Measurements from ENCODE around the gene ROBO4. TPM values are rescaled to one million over a fixed set of nuclear protein-coding genes. Genes with fewer than 3 reads are reported as not detected.

The ROBO4 gene
- total RNA-seq, 1 donor from 2014 or later: 521 TPM

DNA sequence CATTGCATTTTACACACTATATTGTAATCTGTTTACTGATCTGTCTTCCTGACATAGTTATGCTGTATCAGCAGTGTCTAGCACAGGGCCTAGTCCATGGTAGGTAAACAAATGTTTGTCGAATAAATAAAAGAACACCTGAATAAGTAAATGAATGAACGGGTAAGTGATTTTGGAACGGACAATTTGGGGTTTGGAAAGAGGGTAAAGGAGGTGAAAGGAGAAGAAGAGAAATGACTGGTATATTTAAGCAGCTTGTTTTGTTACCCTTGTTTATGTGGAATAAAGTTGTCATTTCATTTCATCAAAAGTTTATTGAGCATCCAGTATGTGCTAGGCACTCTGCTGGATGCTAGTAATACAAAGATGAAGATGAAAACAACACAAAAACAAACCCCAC is 21.3 kb upstream of the ROBO4 start, which contains the start of gene HEPN1:
TSS of gene HEPN1 (plus strand) at position 301 of the 400 bp plus-strand sequence.
- DNase-seq: no peak

DNA sequence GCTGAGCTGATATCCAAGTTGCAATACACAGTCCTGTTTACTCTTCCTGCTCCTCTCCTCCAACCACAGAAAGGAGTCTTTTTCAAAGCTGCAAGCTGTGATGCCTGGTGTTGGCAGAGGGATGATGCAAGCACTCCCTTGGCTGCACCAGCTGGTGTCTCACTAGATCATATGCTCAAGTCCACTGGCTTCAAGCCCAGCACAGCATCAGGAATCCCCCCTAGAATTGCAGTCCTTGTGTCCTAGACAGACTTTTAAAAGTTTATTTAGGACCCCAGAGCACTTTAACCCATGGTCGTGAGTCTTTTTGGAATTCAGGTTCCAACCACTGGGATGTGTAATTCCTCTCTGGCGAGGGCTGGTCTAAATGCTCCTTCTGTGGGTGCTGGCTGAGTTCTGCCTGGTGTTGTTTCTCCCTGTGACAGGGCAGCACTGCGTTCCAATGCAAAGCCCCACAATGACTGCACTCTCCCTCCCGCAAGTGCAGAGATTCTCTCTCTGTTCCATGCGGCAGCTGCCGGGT is 19.5 kb upstream of the ROBO4 start:
- DNase-seq: no peak

DNA sequence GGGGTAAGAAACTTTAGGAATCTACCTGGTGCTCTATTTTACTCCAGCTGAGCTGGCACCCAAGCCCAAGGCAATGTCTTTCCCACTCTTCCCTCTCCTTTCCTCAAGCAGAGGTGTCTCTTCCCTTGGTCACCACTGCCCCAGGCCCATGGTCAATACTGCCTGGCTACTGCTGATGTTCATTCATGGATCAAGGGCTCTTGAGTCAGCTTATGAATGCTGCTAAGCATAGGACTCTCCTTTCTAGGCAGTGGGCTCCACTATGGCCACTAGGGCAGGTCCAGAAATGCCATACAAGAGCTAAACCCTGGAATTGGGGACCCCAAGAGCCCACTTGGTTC is 18.7 kb upstream of the ROBO4 start:
- DNase-seq: no peak

DNA sequence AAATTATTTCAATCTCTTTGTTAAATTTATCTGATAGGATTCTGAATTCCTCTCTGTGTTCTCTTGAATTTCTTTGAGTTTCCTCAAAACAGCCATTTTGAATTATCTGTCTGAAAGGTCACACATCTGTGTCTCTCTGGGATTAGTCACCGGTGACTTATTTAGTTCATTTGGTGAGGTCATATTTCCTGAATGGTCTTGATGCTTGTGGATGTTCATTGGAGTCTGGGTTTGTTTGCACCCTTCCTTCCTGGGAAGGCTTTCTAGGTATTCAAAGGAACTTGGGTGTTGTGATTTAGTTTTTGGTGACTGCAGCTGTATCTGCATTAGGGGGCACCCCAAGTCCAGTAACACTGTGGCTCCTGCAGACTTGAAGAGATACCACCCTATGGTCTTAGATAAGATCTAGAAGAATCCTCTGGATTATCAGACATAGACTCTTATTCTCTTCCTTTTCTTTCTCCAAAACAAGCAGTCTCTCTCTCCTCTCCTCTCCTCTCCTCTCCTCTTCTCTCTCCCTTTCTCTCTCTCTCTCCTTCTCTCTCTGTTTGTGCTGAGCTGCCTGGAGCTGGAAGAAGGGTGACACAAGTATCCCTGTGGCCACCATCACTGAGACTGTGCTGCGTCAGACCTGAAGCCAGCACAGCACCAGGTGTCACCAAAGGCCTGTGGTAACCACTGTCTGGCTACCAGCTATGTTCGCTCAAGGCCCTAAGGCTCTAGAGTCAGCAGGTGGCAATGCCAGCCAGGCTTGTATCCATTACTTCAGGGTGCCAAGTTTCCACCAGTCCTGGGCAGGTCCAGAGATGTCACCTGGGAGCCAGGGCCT is 18.1 kb upstream of the ROBO4 start:
- DNase-seq: peak; percentile 83

DNA sequence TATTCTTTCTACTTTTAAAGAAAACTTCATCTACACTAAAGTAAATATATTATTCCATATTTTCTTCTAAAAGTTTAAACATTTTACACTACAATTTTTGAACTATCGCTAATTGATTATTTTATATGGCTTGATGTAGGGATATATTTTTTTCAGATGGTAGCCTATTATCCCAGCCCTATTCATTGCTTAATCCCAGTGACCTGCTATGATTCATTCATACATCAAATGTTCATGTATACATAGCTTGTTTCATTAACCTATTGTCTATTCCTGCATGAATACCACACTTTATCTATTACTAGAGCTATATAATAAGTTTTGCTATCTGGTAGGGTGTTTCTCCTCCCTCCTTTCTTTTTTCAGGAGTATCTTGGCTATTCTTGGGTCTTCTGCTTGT is 5.0 kb upstream of the ROBO4 start:
- DNase-seq: no peak

DNA sequence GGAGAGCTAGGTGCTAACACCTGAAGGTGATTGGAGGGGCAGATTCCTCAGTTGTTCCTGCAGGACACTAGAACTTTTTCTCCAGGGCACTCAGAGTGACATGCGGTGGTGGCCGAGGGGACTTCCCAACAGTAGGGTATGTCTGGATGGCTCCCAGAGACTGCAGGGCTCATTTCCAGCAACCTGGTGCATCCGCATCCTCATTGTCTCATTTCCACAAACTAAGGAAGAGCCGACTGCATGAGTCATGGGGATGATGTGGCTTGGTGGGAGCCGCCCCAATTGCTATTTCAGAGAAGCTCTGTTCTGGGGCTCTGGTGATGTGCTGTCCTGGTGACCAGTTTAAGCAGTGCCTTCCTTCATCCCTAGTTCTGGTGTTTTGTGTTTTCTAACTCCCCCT is 2.8 kb upstream of the ROBO4 start:
- peak; percentile 89 for DNase-seq

DNA sequence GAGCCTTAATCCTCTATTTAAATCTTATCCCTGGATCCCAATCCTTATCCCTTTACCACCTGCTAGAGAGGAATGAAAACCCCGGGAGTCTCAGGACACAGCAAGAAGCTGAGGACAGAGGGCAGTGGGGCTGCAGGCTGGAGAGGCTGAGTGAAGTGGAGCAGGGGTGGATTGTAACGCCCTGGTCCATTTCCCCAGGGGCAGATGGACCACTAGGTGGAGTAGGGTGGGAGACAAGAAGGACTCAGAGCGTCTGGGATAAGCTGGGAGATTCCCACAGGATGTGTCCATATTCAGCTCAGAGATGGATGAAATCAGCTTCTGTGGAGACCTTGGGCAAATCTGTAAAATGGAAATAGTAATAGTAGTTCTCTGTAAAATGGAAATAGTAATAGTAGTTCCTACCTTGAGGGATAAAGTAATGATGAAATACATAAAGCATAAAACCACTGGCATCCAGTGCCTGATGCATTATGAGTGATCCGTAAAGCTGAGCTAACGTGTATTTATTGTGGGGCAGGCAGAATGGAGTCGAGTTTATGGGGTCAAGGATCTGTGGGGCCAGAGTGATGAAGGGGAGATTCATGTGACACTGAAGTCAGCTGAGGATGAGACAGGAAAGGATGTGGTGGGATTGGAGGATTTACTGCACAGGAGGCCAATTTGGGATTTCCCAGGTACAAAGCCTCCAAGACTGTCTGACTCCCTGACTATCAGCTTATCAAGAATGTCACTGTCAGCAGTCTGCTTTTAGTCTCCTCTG is 1.9 kb upstream of the ROBO4 start:
- DNase-seq: peak; percentile 62

DNA sequence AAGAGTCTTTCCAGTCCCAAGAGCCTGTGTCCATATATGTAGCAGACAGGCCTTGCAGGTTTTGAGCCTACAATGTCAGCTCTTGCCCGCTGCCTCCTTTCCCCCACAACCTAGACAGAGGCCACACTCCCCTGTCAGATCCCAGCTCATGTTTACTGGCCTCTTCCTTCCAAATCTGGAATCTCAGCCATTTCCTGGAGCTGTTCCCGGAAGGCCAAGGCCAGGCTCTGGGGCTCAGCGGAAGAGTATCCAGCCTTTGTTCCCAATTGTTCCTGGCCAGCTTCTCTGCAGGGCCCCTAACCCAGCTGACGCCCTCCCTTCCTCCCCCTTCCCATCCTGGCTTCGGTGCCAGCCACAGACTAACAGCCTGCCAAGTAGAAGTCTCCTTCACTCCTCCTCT is 1.0 kb upstream of the ROBO4 start:
- peak; percentile 92 for DNase-seq

DNA sequence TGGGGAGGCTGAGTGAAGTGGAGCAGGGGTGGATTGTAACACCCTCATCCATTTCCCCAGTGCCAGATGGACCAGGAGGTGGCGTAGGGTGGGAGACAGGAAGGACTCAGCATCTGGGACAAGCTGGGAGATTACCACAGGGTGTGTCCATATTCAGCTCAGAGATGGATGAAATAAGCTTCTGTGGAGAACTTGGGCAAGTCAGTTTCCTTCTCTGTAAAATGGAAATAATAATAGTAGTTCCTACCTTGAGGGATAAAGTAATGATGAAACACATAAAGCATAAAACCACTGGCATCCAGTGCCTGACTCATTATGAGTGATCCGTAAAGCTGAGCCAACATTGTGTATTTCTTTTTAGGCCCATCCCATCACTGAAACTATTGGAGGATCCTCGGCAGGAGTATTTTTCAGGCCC is 607 bp upstream of the ROBO4 start:
- peak; percentile 80 for DNase-seq

DNA sequence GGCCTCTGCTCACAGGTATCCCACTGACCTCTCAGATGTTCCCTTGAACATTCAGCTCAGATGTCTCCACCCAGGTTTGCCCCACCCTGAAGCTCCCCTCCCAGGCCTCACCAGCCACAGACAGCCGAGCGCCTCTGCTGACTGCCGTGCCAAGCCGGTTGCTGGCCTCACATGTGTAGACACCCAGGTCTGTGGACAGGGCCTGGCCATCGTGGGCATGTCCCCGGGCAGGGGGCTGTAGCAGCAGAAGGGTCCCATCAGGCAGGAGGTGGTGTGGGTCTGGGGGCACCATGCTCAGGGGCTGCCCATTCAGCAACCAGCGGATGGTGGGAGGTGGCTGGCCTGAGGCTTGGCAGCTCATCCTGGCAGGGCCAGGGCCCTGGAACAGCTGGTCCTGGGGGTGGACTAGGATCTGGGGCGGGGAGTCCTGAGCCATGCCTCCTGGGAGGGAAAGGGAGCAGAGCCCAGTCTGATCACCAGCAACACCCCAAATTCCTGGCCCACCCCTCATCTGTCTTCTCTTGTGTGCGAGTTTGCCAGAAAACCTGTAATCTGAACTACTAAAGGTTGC is 759 bp downstream of the ROBO4 start:
- peak; percentile 29 for DNase-seq

DNA sequence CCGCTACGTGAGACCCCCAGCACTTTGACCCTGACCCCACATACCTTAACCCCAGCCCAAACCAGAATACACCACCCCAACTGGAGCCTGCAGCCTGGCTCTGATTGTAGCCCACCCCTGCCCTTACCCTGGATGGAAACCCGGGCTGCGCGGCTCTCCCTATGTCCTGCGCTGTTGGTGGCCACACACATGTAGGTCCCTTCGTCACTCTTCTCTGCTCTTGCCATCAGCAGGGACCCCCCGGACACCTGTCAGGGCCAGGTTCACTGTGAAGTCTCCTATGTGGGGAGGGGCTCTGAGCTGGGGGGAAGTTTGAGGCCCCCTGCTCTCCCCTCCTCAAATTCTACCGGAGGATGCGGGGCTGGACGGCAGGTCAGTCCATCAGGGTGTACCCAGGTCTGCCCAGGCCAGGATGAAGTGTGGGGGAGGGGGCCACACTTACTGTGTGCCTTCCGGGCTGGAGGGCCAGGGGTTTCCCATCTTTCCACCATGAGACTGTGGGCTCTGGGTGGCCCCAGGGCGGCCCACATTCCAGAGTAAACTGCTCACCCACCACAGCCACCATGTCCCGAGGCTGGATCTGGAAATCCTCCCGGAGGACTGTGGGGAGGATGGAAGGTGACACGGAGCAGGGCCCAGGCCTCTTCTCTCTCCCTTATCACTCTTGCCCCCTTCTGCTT is 1.5 kb downstream of the ROBO4 start:
- peak; percentile 30 for DNase-seq

DNA sequence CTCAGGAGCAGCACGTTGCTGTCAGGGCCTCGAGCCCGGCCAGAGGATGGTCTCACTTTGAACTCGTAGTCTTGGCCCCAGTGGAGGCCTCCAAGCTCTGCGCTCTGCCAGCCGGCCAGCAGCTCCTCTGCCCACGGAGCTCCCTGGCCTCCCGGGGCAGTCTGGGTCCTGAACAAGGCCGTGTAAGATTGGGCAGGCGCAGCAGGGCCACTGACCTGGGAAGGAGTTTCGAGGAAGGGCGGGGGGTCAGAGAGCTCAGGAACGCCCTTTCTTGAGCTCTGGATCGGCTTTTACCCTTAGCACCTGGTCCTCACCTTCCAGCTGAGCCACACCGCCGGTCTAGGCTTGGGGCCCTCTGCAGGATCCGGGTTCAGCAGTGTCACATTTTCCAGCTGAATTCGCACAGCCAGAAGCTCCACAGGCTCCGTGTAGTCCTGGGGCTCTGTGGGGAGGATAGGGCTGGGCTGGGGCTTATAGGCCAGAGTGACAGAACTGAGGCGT is 2.1 kb downstream of the ROBO4 start:
- no peak for DNase-seq

DNA sequence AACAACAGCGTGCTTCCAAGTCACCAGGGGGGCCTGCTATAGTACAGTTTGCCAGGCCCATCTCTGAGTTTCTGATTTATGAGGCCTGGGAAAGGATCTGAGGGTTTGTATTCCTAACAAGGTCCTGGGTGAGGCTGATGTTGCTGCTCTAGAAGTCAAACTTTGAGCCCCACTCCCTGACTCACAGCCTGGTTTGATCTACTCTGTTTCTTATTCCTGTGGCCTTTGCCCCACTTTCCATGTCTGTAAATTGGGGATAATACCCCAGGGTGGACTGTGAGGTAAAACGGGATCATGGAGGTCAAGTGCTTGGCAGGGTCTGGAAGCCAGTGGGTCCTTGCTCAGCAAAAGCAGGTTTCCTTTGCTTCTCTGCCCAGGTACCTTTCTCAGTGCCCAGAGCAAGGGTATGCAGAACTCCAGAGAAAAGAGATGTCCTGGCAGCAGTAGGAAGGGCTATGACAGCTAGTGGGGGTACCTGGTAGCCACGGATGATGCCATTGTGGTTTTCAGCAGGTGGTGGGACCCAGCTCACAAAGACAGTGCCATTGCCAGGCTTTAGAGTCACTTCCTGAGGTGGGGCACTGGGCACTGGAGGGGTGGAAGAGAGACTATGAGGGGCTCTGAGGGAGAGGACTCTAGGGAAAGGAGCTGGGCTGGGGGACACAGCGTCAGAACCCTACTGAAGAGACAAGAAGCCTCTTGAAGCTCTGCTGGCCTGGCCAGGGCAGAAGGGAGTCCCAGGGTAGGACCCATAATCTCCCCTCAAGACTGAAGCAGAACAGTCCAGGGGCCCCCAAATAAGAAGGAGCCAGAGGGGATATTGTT is 2.8 kb downstream of the ROBO4 start:
- DNase-seq: no peak

DNA sequence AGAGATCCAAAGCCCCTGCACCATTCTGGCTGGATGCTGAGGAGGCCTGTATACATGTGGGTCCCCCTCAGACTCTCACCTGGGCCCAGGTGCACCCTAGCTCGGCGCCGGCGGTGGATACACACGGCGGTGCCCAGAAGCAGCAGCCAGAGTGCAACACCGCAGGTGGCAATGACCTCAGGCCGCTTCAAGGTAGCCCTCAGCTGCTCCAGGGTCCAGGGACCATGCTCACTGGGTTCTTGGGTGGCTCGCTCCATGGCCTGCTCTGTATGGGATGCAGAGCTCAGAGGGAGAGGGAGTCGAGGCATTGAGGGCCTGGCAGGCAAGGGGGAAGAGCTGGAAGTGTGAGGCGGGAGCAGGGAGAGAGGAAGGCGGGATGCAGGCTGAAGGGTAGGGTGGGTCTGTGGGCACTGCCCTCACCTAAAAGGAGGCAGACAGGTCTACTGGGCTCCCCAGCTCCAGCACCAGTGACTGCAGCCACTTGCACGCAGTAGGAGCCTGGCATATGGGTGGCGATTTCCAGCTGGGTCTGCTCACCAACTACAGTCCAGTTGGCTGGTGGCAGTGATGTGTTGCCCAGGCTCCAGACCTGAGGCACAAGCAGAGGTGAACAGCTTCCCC is 3.8 kb downstream of the ROBO4 start:
- DNase-seq: no peak

DNA sequence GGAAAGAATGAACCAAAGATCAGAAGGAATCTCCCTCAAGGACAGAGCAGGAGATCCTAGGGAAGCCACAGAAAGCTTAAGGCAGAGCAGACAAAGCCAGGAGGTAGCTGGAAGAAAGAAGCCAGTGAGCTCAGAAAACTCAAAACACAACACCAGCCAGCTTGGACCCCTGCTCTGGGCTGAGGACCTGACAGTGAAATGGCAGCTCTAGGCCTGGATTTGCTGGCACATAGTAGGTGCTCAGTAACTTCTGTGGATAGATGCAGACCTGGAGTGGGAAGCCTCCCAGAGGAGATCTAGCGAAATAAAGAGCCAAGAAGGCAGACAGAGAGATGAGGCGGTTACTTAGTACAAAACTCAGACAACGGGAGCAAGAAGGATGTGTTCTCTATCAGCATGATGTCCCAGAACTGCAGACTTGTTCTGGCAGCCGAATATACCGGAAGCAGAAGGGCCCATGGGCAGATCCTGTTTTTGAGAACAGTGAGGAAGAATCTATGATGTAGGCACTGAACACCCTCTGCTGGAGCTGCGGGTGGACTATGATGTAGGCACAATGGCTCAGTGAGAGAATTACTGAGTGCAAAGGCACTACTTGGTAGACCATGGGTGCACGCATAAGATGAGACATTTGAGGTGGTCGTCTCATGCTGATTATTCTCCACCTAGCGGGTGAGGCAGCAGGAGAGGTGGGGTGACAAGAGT is 4.8 kb downstream of the ROBO4 start:
- DNase-seq: peak; percentile 64

DNA sequence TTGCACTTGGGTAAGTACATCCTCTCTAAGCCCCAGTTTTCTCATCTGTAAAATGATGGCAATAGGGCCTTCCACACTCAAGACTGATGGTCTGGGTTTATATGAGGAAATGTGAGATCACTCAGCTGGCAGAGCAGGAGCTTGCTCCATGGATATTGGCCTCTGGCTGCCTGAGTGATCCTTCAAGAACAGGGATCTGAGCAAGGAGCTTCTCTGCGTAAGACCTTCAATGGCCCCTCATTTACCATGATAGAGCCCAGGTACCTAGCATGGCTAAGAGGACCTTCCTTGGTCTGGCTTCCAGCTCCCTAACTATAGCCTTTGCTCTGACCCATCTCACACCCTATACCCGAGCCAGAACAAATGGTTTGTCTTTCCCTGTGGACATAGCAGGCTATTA is 5.5 kb downstream of the ROBO4 start:
- no peak for DNase-seq

DNA sequence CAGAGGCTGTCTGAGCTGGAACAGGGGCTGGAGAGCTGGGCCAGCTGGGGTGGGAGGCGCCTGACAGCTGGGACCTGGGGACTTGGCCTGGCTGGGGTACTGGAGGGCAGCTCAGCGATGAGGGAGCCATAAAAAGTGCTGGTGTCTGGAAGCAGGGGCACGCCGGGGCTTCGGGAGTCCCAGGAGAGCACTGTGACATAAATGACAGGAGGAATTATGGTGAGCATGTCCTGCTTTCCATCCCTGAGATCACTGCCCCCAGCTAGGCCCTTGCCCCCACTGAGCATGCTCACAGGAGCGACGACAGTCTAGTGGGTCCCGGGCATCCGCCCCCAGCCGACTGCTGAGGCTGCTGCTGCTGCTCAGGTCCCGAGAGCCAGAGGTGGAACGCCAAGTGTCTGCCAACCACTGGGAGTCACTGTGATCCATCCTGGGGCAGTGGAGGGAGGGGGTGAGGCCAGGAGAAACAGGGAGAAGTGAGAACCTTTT is 6.2 kb downstream of the ROBO4 start:
- peak; percentile 7 for DNase-seq

DNA sequence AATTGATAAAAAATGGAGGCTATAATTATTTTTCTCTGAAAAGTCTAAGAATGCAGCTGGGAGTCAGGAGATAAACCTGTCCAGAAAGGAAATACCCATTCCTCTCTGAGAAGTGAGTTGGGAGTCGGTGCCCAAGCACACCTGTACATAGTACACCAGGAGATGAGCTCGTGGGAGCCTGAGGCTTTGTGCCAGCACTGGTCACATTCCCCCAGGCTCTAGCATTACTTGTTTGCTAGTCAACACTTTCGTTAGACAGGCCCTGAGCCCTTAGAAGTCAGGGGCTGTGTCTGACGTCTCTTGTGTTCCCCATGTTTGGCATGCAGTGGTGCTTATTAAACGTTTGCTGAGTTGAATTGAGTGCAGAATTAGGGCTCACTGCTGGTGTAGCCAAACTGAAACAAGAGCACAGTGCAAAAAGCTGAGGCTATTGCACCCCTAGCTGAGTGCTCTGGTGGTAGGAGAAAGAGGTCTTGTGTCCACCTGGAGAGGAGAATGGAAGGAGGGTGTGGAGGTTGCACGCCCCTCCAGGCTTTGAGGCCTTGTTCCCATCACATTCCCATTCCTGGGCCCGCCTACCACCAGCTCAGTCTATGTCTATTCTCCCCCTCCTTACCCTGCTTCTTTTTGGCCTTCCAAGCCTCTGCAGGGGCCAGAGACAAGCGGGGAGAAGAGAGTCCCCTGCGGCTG is 6.8 kb downstream of the ROBO4 start:
- no peak for DNase-seq

DNA sequence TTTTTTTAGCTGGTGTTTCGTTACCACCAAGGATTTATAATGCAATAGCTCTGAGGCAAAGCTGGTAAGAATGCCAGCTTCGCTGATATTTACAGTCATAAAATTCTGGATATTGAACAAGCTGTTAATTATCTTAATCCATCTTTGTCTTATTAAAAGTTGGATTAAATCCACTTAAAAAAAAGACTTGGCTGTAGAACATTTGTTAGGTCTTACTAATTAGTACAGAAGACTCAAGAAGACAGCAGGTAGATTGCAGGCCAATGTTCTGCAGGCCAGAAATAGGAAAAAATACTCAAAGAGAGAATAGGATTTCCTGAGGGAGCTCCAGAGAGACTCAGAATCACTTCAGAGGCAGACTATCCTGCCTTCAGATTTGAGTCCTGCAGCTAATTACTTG is 7.5 kb downstream of the ROBO4 start:
- DNase-seq: no peak
